HG02763 (cell line): ENCODE data around the gene ATP5MC3.

Experiments
- ATAC-seq: cut with Tn5 transposase; IDR thresholded peaks from one replicate; pipeline ENCODE4 v1.9.1; 2021; ENCODE audit warnings: mild to moderate bottlenecking, moderate library complexity; ENCODE audit not compliant: unreplicated experiment

ATP5MC3 gene

GRCh38 chr2:175168564-175168945 lies 13.0 kb downstream of the ATP5MC3 start:
- peak; percentile 18 for ATAC-seq

DNA sequence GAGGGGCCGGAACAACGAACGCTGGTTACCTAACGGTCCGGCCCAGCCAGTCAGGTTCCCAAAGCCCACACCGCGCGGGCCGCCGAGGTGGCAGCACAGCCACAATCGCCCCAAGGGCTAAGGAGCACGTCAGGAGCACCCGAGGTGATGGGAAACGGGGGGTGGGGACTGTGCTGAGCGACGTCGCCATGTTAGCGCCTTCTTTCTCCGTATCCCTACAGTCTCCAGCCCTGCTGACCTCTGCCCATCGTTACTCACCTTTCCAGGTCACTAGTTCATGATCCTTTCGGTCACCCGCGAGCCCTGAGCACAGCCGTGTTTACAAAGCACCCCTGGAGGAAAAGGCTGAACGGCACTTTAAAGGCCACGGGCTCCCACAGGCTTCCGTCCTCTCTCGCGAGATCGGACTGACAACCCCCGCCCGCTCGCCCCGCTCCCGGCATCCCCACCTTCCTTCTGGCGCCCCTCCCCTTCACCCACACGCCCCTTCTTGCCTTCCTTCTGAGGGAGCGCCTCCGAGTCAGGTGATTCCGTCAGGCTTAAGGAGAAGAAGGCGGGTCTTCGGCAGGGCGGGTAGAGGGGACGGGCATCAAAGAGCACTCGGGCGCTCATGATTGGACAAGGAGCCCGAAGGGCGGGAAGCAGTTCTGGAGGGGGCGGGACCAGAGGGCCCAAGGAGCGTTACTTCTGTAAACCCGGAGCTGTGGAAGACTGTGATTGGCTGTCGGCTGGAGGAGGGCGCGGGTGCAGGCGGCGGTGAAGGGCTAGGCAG lies 13.5 kb downstream of the ATP5MC3 start, which contains the start of gene ATF2:
Gene ATF2 (minus strand): TSS at position 412 of the 772 bp plus-strand sequence. CDS start 31,760 bp downstream, outside the sequence.
- peak; percentile 97 for ATAC-seq

DNA sequence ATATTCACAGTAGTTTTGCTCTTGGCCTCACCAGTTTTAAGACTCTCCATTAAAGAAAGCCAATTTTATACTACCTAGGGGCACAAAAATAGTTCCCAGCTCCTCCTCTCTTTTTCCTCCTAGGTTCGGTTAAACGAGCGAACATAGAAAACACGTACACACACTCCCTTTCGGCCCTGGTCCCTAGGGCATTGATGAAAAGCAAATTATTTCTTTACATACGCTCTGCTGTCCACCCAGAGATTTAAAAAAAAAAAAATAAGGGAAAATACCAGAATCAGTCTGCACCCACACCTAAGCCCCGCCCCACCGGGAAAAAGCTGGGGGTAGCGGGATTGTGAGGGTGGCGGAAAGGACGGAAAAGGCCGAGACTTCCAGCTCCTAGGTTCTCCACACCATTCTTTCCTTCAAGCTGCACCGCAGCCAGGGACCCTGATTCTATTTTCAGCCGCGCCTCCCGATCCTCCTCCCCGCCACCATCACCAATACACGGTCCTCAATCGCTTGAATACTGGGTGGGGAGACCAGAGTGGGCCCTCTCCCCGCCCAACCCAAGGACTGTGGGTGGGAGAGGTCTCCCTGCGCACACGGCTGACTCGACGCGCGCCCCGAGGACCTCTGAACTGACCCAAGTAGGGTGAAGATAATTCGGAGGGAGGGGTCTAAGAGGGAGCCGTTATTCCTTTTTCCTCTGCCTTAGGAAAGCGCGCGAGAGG lies 14.3 kb downstream of the ATP5MC3 start:
- no peak for ATAC-seq

GRCh38 chr2:175166216-175166824 lies 15.2 kb downstream of the ATP5MC3 start:
- no peak for ATAC-seq

GRCh38 chr2:175164235-175164634 lies 17.3 kb downstream of the ATP5MC3 start:
- ATAC-seq = no peak

DNA sequence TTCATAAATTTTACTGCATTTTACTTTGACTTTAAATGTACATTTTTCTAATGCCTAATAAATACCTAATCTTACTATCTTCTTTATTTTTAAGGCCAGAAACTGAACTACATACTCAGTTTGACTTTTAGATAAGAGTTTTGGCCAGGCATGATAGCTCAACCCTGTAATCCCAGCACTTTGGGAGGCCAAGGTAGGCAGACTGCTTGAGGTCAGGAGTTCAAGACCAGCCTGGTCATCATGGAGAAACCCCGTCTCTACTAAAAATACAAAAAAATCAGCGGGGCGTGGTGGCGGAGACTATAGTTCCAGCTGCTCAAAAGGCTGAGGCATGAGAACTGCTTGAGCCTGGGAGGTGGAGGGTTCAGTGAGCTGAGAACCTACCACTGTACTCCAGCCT lies 22.6 kb downstream of the ATP5MC3 start:
- no peak for ATAC-seq

GRCh38 chr2:175156534-175156933 lies 25.0 kb downstream of the ATP5MC3 start:
- ATAC-seq = no peak

DNA sequence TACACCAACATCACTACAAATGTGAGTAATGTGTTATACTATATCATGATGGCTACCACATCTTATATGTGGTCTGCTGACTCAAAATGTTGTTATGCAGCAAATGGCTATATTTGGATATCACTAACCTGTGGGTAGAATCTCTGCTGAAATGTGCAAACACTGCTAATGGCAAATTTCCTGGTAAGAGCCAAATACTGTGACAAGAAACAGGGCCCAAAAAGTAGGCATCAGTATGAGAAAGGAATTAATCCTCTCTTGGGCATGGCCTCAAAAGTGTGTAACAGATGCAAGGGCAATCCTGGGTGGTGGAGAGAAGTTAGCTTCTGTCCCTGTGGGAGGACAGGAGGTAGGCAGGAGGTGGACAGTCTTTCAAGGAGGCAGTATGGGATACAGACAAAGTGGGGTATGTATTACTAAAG lies 26.8 kb downstream of the ATP5MC3 start:
- no peak for ATAC-seq

GRCh38 chr2:175152242-175152641 lies 29.3 kb downstream of the ATP5MC3 start:
- peak; percentile 72 for ATAC-seq

- ATAC-seq = no peak
These were observed 29.7 kb downstream of the ATP5MC3 start for GRCh38 chr2:175151791-175152190.

DNA sequence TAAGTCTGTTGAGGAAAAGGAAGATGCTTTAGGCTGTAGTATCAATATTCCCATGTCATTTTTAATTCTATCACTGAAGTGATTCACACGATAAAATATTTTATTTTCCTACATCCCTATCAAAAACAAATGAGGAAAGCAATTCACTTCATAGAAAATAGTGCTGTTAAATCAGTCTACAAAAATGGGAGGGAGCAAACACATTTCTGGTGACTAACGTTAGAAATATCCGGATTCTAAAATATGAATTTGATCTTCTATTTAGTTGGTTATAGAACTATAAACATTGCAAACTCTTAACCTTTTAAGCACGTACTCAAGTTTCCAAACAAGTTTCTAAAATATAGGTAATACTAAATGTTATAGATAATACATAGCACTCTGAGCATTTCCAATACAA lies 34.3 kb downstream of the ATP5MC3 start:
- ATAC-seq = no peak

- no peak for ATAC-seq
These were observed 37.8 kb downstream of the ATP5MC3 start for GRCh38 chr2:175143678-175144077.

DNA sequence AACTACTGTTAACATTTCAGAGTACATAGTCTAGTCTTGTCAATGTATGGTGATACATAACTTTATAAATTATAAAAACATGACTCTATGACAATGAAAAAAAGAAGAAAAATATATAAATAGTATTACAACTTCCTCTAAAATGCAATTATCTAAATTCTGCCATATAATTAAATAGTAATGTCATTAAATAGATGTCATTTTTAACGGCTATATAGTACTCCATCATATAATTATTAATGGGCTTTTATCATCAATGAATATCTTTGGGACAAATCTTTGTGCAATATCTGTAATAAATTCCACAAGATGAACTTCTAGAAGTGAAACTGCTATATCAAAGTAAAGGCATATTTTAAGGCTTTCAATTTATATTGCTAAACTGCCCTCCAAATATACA lies 38.3 kb downstream of the ATP5MC3 start:
- ATAC-seq = no peak

DNA sequence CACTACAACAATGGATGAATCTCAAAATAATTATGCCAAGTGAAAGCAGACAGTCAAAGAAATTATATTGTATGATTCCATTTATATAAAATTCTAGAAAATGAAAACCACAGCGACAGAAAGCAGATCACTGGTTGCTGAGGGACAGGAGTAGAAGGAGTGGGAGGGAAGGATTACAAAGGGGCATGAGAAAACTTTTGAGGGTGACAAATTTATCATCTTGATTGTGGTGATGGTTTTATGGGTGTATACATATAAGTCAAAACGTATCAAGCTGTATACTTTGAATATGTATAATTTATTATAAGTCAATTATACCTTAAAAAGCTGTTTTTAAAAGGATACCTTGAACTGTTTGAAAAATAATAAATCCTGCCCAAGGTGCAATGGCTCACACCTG lies 41.2 kb downstream of the ATP5MC3 start:
- ATAC-seq = no peak

DNA sequence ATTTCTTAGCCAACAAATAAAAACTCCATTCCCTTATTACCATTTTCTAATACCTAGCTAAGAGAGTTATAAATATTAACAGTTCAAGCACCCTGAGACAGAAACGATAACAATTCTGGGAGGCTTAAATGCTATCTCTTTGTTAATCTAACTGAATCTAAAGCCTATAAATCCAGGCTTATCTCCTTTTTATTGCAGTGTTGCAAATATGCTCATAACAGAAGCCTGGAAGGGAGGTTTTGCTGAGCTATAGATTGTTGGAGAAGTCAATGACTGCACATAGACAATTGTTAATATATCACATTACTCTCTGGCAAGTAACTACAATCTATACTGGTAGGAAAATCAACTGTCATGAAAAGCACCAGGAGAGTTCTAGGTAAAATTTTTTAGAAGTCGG lies 43.7 kb downstream of the ATP5MC3 start:
- ATAC-seq = no peak

- ATAC-seq = peak; percentile 65
These were observed 44.9 kb downstream of the ATP5MC3 start for GRCh38 chr2:175136334-175137215.

- ATAC-seq = no peak
These were observed 45.6 kb downstream of the ATP5MC3 start for GRCh38 chr2:175135862-175136261.

DNA sequence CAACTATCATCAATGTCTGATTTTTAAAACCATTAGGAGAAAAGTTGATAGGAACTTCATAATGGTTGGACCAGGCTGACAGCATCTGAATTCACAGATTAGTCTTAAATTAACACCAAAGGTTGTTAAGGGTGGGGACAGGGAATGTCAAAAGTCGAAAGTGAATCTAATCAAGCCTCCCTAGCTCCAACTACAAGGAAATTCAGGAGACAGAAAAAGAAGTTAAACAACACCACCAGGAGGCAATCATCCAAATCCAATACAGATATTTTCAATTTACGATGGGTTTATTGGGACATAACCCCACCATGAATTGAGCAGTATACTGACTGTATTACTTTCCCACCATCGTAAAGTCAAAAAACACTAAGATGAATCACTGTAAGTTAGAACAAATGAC lies 46.3 kb downstream of the ATP5MC3 start:
- no peak for ATAC-seq

- ATAC-seq = no peak
These were observed 50.3 kb downstream of the ATP5MC3 start for GRCh38 chr2:175131252-175131651.

- no peak for ATAC-seq
These were observed 54.8 kb downstream of the ATP5MC3 start for GRCh38 chr2:175126661-175127060.
